K562 (cell line): ENCODE data around the gene TEX53. TPM values are rescaled to one million over a fixed set of nuclear protein-coding genes. Genes with fewer than 3 reads are reported as not detected.

Source experiments
- CEBPG ChIP-seq, 3 experiments: fragments of 200-800 bp in 1 of 3; sonication (Bioruptor generic) in 1 of 3; sonication (generic) in 1 of 3; formaldehyde crosslinking in 1 of 3; IDR thresholded peaks in 2 of 3; conservative IDR thresholded peaks in 1 of 3; 2 replicates each; pipeline versions ENCODE4 v1.6.1 to v1.8.0; 2016 to 2022; ENCODE audit warnings: missing compliant biosample characterization in 2 of 3, missing genetic modification characterization in 2 of 3, mild to moderate bottlenecking in 1 of 3, missing genetic modification reagents in 1 of 3
- HCFC1 ChIP-seq: IDR thresholded peaks from 2 replicates; pipeline ENCODE4 v1.6.1; 2012; ENCODE audit warnings: low read depth, low read length, improper control_type of control experiment
- ZBTB8A ChIP-seq: fragments of 450-650 bp; IDR thresholded peaks from 2 replicates; pipeline ENCODE4 v1.6.1; 2018; ENCODE audit warnings: mild to moderate bottlenecking, moderate library complexity; ENCODE audit not compliant: partially characterized antibody
- ZNF224 ChIP-seq: sonication (generic); formaldehyde crosslinking; IDR thresholded peaks from 2 replicates; pipeline ENCODE4 v1.8.0; 2022; ENCODE audit warnings: mild to moderate bottlenecking, missing genetic modification reagents
- ZNF699 ChIP-seq: fragments of 250-450 bp; sonication (Bioruptor Pico); IDR thresholded peaks from 2 replicates; pipeline ENCODE4 v1.8.0; 2021; ENCODE audit warnings: mild to moderate bottlenecking, moderate library complexity; ENCODE audit not compliant: insufficient replicate concordance
- ZNF707 ChIP-seq: fragments of 250-450 bp; sonication (Bioruptor Pico); conservative IDR thresholded peaks from 2 replicates; pipeline ENCODE4 v1.8.0; 2022; ENCODE audit warnings: inconsistent platforms, mild to moderate bottlenecking, moderate library complexity
- polyA plus RNA-seq, 8 experiments: library from polyadenylated mRNA; depleted of rRNA in 4 of 8; stranded (reverse) in 5 of 8; unstranded in 3 of 8; fragments of >200 nt; fragmentation: Nextera tagmentation in 2 of 8; fragmentation: Illumina TruSeq in 1 of 8; extraction: Ambion mirVana in 2 of 8; extraction: Trizol in 1 of 8; gene quantifications; 2 replicates each; pipeline versions ENCODE4 v1.2.1 to v1.2.3, GENCODE V29; 2011 to 2014; ENCODE audit warnings: inconsistent platforms in 1 of 8, missing spikeins in 1 of 8
- total RNA-seq, 7 experiments: library from RNA; depleted of rRNA in 6 of 7; stranded (reverse); fragments of >200 nt in 6 of 7; fragmentation: Illumina TruSeq in 2 of 7; extraction: Trizol in 2 of 7; gene quantifications; 2 replicates each; pipeline versions ENCODE4 v1.2.1 to v1.2.3, GENCODE V29; 2011 to 2021; ENCODE audit warnings: low replicate concordance in 1 of 7
- TF ChIP-seq, protein P1 (sequence below): sonication (generic); formaldehyde crosslinking; IDR thresholded peaks from 2 replicates; pipeline ENCODE4 v1.8.0; 2023; ENCODE audit warnings: missing genetic modification reagents, mild to moderate bottlenecking, borderline replicate concordance

The TEX53 gene
- total and polyA plus RNA-seq, 9 of the 15 experiments (the other 6 are each of a cell fraction or from before 2014, with no cell fraction given), result not detected

DNA sequence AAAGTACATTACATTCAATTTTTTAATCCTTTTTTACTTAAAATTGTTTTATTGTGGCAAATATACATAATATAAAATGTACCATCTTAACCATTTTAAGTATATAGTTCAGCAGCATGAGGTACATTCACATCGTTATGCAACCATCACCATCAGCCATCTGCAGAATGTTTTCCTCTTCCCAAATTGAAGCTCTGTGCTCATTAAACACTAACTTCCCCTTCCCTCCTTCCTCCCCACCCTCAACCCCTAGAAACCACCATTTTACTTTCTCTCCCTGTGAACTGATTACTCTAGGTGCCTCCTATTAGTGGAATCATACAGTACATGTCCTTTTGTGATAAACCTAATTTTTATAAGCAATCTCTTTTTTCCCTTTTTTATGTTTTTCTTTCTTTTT, 15.6 kb downstream of the TEX53 start (continued):
- TF ChIP-seq, protein P1, sequence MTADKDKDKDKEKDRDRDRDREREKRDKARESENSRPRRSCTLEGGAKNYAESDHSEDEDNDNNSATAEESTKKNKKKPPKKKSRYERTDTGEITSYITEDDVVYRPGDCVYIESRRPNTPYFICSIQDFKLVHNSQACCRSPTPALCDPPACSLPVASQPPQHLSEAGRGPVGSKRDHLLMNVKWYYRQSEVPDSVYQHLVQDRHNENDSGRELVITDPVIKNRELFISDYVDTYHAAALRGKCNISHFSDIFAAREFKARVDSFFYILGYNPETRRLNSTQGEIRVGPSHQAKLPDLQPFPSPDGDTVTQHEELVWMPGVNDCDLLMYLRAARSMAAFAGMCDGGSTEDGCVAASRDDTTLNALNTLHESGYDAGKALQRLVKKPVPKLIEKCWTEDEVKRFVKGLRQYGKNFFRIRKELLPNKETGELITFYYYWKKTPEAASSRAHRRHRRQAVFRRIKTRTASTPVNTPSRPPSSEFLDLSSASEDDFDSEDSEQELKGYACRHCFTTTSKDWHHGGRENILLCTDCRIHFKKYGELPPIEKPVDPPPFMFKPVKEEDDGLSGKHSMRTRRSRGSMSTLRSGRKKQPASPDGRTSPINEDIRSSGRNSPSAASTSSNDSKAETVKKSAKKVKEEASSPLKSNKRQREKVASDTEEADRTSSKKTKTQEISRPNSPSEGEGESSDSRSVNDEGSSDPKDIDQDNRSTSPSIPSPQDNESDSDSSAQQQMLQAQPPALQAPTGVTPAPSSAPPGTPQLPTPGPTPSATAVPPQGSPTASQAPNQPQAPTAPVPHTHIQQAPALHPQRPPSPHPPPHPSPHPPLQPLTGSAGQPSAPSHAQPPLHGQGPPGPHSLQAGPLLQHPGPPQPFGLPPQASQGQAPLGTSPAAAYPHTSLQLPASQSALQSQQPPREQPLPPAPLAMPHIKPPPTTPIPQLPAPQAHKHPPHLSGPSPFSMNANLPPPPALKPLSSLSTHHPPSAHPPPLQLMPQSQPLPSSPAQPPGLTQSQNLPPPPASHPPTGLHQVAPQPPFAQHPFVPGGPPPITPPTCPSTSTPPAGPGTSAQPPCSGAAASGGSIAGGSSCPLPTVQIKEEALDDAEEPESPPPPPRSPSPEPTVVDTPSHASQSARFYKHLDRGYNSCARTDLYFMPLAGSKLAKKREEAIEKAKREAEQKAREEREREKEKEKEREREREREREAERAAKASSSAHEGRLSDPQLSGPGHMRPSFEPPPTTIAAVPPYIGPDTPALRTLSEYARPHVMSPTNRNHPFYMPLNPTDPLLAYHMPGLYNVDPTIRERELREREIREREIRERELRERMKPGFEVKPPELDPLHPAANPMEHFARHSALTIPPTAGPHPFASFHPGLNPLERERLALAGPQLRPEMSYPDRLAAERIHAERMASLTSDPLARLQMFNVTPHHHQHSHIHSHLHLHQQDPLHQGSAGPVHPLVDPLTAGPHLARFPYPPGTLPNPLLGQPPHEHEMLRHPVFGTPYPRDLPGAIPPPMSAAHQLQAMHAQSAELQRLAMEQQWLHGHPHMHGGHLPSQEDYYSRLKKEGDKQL, result no peak
- TF ChIP-seq ZBTB8A, result no peak
- TF ChIP-seq HCFC1, result no peak
- no peak for TF ChIP-seq ZNF707 (CRISPR knock-in tag)
- no peak for TF ChIP-seq CEBPG (CRISPR knock-in tag; IDR thresholded peaks at IDR 0.05)
- TF ChIP-seq CEBPG (tag; conservative IDR thresholded peaks at IDR 0.05 in 1 of 2, IDR thresholded peaks at IDR 0.05 in 1 of 2), result no peak
- TF ChIP-seq ZNF224 (CRISPR knock-in tag), result no peak
- TF ChIP-seq ZNF699 (CRISPR knock-in tag), result no peak
- TF ChIP-seq, all 486 proteins: peak for 0
